ENCODE results near the gene MLLT3. TPM values are rescaled to one million over a fixed set of nuclear protein-coding genes. Genes with fewer than 3 reads are reported as not detected.
"Not testable (repeated sequence)": the region's sequence is repeated elsewhere in the genome, so short reads cannot be mapped to it uniquely, and the experiment has no call there.

Gene MLLT3
- total RNA-seq: 65.8 TPM

DNA sequence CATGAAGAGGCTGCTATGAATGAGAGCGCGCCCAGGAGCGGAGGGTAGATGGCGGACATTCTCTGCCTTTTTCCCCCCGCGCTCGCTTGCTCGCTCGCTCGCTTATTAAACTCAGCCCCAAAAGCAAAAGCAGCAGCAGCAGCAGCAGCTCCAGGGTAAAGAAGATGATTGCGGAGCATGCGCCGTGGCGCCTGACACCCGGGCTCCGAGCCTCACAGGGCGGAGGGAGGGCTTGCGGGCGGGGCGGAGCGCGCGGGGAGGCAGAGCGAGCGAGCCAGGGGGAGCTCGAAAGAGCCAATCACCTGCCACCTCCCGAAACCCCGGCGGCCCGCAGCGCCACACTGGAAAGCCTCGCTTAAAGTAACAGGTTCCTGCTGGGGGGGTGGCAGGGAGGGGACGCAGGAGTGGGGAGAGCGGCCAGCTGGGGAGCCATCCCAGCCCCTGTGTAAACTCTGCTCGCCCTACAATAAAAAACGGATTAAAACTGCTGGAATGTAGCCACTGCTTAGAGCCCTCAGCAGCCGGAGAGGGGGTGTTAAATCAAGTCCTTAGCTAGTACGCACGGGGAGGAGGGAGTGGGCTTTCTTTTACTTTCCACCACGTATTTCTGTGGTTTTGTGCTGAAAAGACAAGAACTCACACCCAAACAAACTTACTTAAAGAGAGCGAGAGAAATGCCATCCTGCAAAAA, at the start of gene MLLT3:
MLLT3 (minus strand) TSS at position 170 of the 691 bp plus-strand sequence.
- peak within 1 kb of the TSS; percentile 94 to 96 (median 94) for H3K4me3 ChIP-seq (ENCODE audit: low read length in 3 of 3)
- no peaks in the 10 kb centered on the region for H3K36me3 ChIP-seq (ENCODE audit: control insufficient read depth in 3 of 3, insufficient read depth in 3 of 3, low read length in 3 of 3)
- H3K27me3 ChIP-seq (ENCODE audit: control insufficient read depth in 3 of 3, insufficient read depth in 3 of 3, low read length in 3 of 3): no peaks in the 10 kb centered on the region
- peak within 1 kb of the TSS; percentile 69 for H3K27ac ChIP-seq (ENCODE audit: low read depth, low read length)
- H3K9me3 ChIP-seq (ENCODE audit: control insufficient read depth in 3 of 3, low read length in 3 of 3): no peaks in the 10 kb centered on the region
- H3K4me1 ChIP-seq (ENCODE audit: control insufficient read depth in 3 of 3, insufficient read depth in 3 of 3, low read length in 3 of 3): peaks cover 8 to 20% (median 15%) of the 10 kb centered on the region in 3 donors
- H3K9ac ChIP-seq (ENCODE audit: low read depth in 1 of 3, low read length in 3 of 3): peak within 1 kb of the TSS; percentile 81 to 89 (median 82)

DNA sequence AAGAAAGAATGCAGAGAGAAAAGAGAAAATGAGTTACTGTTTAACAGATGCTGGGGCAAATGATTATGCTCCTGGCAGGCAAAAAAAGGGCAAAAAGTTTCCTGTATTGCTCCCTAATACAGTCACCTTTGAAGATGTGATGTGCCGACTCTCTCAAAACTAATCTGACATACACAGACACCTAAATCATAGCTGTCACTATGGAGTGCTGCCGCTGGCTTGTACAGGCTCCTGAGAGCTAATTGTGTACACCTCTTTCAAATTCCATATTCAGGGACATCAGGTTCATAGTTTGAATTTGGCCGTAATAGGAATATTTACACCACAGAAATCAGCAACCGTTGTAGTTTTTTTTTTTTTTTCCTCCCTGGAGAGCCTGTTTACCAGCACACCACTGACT, 49.3 kb upstream of the MLLT3 start:
- Histone ChIP-seq H3K9me3 (ENCODE audit: control insufficient read depth in 3 of 3, low read length in 3 of 3) (no peaks in the 10 kb centered on the region), H3K4me1 (ENCODE audit: control insufficient read depth in 3 of 3, insufficient read depth in 3 of 3, low read length in 3 of 3) (no peaks in the 10 kb centered on the region), H3K4me3 (ENCODE audit: low read length in 3 of 3) (no peak overlapping the region), H3K36me3 (ENCODE audit: control insufficient read depth in 3 of 3, insufficient read depth in 3 of 3, low read length in 3 of 3) (no peaks in the 10 kb centered on the region), H3K27ac (ENCODE audit: low read depth, low read length) (no peak overlapping the region), H3K27me3 (ENCODE audit: control insufficient read depth in 3 of 3, insufficient read depth in 3 of 3, low read length in 3 of 3) (no peaks in the 10 kb centered on the region), H3K9ac (ENCODE audit: low read depth in 1 of 3, low read length in 3 of 3) (no peak overlapping the region)

DNA sequence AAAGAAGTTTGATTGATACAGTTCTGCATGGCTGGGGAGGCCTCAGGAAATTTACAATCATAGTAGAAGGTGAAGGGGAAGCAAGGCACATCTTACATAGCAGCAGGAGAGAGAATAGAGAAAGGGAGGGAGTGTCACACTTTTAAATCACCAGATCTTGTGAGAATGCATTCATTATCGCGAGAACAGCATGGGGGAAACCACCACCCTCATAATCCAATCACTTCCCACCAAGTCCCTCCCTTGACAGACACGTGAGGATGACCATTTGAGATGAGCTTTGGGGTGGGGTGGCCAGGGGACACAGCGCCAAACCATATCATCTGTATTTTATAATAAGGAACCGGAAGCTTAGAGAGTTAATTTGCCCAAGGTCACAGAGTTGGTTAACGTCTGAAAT, 48.1 kb upstream of the MLLT3 start:
- Histone ChIP-seq H3K36me3 (ENCODE audit: control insufficient read depth in 3 of 3, insufficient read depth in 3 of 3, low read length in 3 of 3) (no peaks in the 10 kb centered on the region), H3K4me3 (ENCODE audit: low read length in 3 of 3) (no peak overlapping the region), H3K9ac (ENCODE audit: low read depth in 1 of 3, low read length in 3 of 3) (no peak overlapping the region), H3K4me1 (ENCODE audit: control insufficient read depth in 3 of 3, insufficient read depth in 3 of 3, low read length in 3 of 3) (no peaks in the 10 kb centered on the region), H3K27ac (ENCODE audit: low read depth, low read length) (no peak overlapping the region), H3K27me3 (ENCODE audit: control insufficient read depth in 3 of 3, insufficient read depth in 3 of 3, low read length in 3 of 3) (no peaks in the 10 kb centered on the region), H3K9me3 (ENCODE audit: control insufficient read depth in 3 of 3, low read length in 3 of 3) (no peaks in the 10 kb centered on the region)

DNA sequence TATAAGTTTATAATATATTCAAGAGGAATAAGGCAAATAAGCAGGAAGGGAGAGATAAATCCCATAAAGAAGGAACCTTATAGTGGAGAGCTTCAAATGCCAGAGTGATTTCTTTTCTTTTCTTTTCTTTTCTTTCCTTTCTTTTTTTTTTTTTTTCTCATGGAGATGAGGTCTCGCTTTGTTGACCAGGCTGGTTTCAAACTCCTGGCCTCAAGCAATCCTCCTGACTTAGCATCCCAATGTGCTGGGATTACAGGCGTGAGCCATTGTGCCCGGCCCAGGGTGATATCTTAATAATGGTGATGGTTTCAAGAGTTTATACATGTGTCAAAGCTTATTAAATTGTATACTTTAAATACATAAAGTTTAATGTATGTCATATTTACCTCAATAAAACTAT, 42.2 kb upstream of the MLLT3 start:
- H3K4me1 ChIP-seq (ENCODE audit: control insufficient read depth in 3 of 3, insufficient read depth in 3 of 3, low read length in 3 of 3): no peaks in the 10 kb centered on the region
- no peaks in the 10 kb centered on the region for H3K36me3 ChIP-seq (ENCODE audit: control insufficient read depth in 3 of 3, insufficient read depth in 3 of 3, low read length in 3 of 3)
- H3K27me3 ChIP-seq (ENCODE audit: control insufficient read depth in 3 of 3, insufficient read depth in 3 of 3, low read length in 3 of 3): no peaks in the 10 kb centered on the region
- no peak overlapping the region for H3K4me3 ChIP-seq (ENCODE audit: low read length in 3 of 3)
- no peak overlapping the region for H3K9ac ChIP-seq (ENCODE audit: low read depth in 1 of 3, low read length in 3 of 3)
- H3K9me3 ChIP-seq (ENCODE audit: control insufficient read depth in 3 of 3, low read length in 3 of 3): no peaks in the 10 kb centered on the region
- H3K27ac ChIP-seq (ENCODE audit: low read depth, low read length): no peak overlapping the region

DNA sequence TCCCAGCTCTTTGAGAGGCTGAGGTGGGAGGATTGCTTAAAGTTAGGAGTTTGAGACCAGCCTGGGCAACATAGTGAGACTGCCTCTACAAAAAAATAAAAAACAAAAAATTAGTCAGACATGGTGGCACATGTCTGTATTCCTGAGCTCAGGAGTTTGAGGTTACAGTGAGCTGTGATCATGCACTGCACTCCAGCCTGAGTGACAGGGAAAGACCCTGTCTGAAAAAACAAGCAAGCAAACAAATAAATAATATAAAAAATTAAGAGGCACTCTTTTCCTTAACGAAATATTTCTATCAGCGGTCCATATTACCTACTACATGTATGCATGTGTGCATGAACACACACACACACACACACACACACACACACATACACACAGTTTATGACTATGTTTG, 40.8 kb upstream of the MLLT3 start:
- Histone ChIP-seq H3K9me3 (ENCODE audit: control insufficient read depth in 3 of 3, low read length in 3 of 3) (no peaks in the 10 kb centered on the region), H3K27ac (ENCODE audit: low read depth, low read length) (no peak overlapping the region), H3K27me3 (ENCODE audit: control insufficient read depth in 3 of 3, insufficient read depth in 3 of 3, low read length in 3 of 3) (no peaks in the 10 kb centered on the region), H3K4me1 (ENCODE audit: control insufficient read depth in 3 of 3, insufficient read depth in 3 of 3, low read length in 3 of 3) (no peaks in the 10 kb centered on the region), H3K4me3 (ENCODE audit: low read length in 3 of 3) (no peak overlapping the region), H3K36me3 (ENCODE audit: control insufficient read depth in 3 of 3, insufficient read depth in 3 of 3, low read length in 3 of 3) (no peaks in the 10 kb centered on the region), H3K9ac (ENCODE audit: low read depth in 1 of 3, low read length in 3 of 3) (no peak overlapping the region)

DNA sequence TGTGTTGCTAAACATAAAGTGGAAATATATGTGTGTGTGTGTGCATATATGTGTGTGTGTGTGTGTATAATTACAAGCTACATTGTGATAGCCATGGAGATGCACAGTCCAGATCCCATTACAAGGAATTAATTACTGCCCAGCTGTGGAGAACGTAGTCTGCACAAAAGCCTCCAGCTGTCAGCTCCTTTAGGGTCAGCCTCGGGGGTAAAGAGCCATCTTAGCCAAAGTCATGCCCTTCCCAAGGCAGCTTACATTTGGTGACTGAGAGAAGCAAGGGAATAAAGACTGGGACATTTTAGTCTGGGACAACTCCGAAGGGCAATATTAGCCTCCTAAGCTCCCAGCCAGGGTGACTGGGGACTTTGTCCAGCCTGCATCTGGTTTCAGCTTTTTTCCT, 39.9 kb upstream of the MLLT3 start:
- H3K9ac ChIP-seq (ENCODE audit: low read depth in 1 of 3, low read length in 3 of 3): no peak overlapping the region
- no peaks in the 10 kb centered on the region for H3K27me3 ChIP-seq (ENCODE audit: control insufficient read depth in 3 of 3, insufficient read depth in 3 of 3, low read length in 3 of 3)
- no peaks in the 10 kb centered on the region for H3K9me3 ChIP-seq (ENCODE audit: control insufficient read depth in 3 of 3, low read length in 3 of 3)
- H3K4me3 ChIP-seq (ENCODE audit: low read length in 3 of 3): no peak overlapping the region
- H3K27ac ChIP-seq (ENCODE audit: low read depth, low read length): no peak overlapping the region
- no peaks in the 10 kb centered on the region for H3K36me3 ChIP-seq (ENCODE audit: control insufficient read depth in 3 of 3, insufficient read depth in 3 of 3, low read length in 3 of 3)
- no peaks in the 10 kb centered on the region for H3K4me1 ChIP-seq (ENCODE audit: control insufficient read depth in 3 of 3, insufficient read depth in 3 of 3, low read length in 3 of 3)

GRCh38 chr9:20659474-20659967, 37.2 kb upstream of the MLLT3 start:
- no peaks in the 10 kb centered on the region for H3K27me3 ChIP-seq (ENCODE audit: control insufficient read depth in 3 of 3, insufficient read depth in 3 of 3, low read length in 3 of 3)
- no peak overlapping the region for H3K9ac ChIP-seq (ENCODE audit: low read depth in 1 of 3, low read length in 3 of 3)
- no peak overlapping the region for H3K4me3 ChIP-seq (ENCODE audit: low read length in 3 of 3)
- no peaks in the 10 kb centered on the region for H3K36me3 ChIP-seq (ENCODE audit: control insufficient read depth in 3 of 3, insufficient read depth in 3 of 3, low read length in 3 of 3)
- no peak overlapping the region for H3K27ac ChIP-seq (ENCODE audit: low read depth, low read length)
- H3K4me1 ChIP-seq (ENCODE audit: control insufficient read depth in 3 of 3, insufficient read depth in 3 of 3, low read length in 3 of 3): no peaks in the 10 kb centered on the region
- no peaks in the 10 kb centered on the region for H3K9me3 ChIP-seq (ENCODE audit: control insufficient read depth in 3 of 3, low read length in 3 of 3)

GRCh38 chr9:20658677-20659473, 36.6 kb upstream of the MLLT3 start:
- Histone ChIP-seq H3K27ac (ENCODE audit: low read depth, low read length) (no peak overlapping the region), H3K9me3 (ENCODE audit: control insufficient read depth in 3 of 3, low read length in 3 of 3) (no peaks in the 10 kb centered on the region), H3K4me3 (ENCODE audit: low read length in 3 of 3) (peak overlapping the region; percentile 50 to 66 (median 58)), H3K9ac (ENCODE audit: low read depth in 1 of 3, low read length in 3 of 3) (no peak overlapping the region), H3K36me3 (ENCODE audit: control insufficient read depth in 3 of 3, insufficient read depth in 3 of 3, low read length in 3 of 3) (no peaks in the 10 kb centered on the region), H3K4me1 (ENCODE audit: control insufficient read depth in 3 of 3, insufficient read depth in 3 of 3, low read length in 3 of 3) (no peaks in the 10 kb centered on the region), H3K27me3 (ENCODE audit: control insufficient read depth in 3 of 3, insufficient read depth in 3 of 3, low read length in 3 of 3) (no peaks in the 10 kb centered on the region)

- peak overlapping the region; percentile 50 to 66 (median 58) for H3K4me3 ChIP-seq (ENCODE audit: low read length in 3 of 3)
- not testable (repeated sequence) for H3K4me1 ChIP-seq (ENCODE audit: control insufficient read depth in 3 of 3, insufficient read depth in 3 of 3, low read length in 3 of 3); H3K27ac ChIP-seq (ENCODE audit: low read depth, low read length); H3K9ac ChIP-seq (ENCODE audit: low read depth in 1 of 3, low read length in 3 of 3); H3K27me3 ChIP-seq (ENCODE audit: control insufficient read depth in 3 of 3, insufficient read depth in 3 of 3, low read length in 3 of 3); H3K36me3 ChIP-seq (ENCODE audit: control insufficient read depth in 3 of 3, insufficient read depth in 3 of 3, low read length in 3 of 3); H3K9me3 ChIP-seq (ENCODE audit: control insufficient read depth in 3 of 3, low read length in 3 of 3)
Measured at GRCh38 chr9:20658246-20658667, 36.0 kb upstream of the MLLT3 start.

GRCh38 chr9:20651939-20652338, 29.6 kb upstream of the MLLT3 start:
- H3K27me3 ChIP-seq (ENCODE audit: control insufficient read depth in 3 of 3, insufficient read depth in 3 of 3, low read length in 3 of 3): no peaks in the 10 kb centered on the region
- no peaks in the 10 kb centered on the region for H3K9me3 ChIP-seq (ENCODE audit: control insufficient read depth in 3 of 3, low read length in 3 of 3)
- no peaks in the 10 kb centered on the region for H3K36me3 ChIP-seq (ENCODE audit: control insufficient read depth in 3 of 3, insufficient read depth in 3 of 3, low read length in 3 of 3)
- H3K9ac ChIP-seq (ENCODE audit: low read depth in 1 of 3, low read length in 3 of 3): no peak overlapping the region
- H3K4me1 ChIP-seq (ENCODE audit: control insufficient read depth in 3 of 3, insufficient read depth in 3 of 3, low read length in 3 of 3): no peaks in the 10 kb centered on the region
- no peak overlapping the region for H3K27ac ChIP-seq (ENCODE audit: low read depth, low read length)
- H3K4me3 ChIP-seq (ENCODE audit: low read length in 3 of 3): no peak overlapping the region

Data from skeletal muscle tissue (tissue), 4 donors.